ENCODE measurements around the gene ING5.

The ING5 gene

GRCh38 chr2:241678784-241679540 is 22.9 kb upstream of the ING5 start:
- Histone ChIP-seq H3K36me3 (ENCODE audit: control insufficient read depth, insufficient read depth, low read length) (peaks cover 33% of the 10 kb centered on the region), H3K4me3 (replicated peaks; ENCODE audit: low read depth, low read length) (no peak overlapping the region), H3K27me3 (replicated peaks; ENCODE audit: control insufficient read depth, insufficient read depth, low read length) (no peaks in the 10 kb centered on the region)
- DNase-seq (ENCODE audit: extremely low read depth, insufficient read length), result no peak
- TF ChIP-seq CTCF (IDR thresholded peaks at IDR 0.05; ENCODE audit: insufficient read depth, low read length, poor library complexity, severe bottlenecking), result no peak

- H3K36me3 ChIP-seq (ENCODE audit: control insufficient read depth, insufficient read depth, low read length), result peaks cover 31% of the 10 kb centered on the region
- no peak for TF ChIP-seq CTCF (IDR thresholded peaks at IDR 0.05; ENCODE audit: insufficient read depth, low read length, poor library complexity, severe bottlenecking)
- H3K4me3 ChIP-seq (replicated peaks; ENCODE audit: low read depth, low read length), result no peak overlapping the region
- no peaks in the 10 kb centered on the region for H3K27me3 ChIP-seq (replicated peaks; ENCODE audit: control insufficient read depth, insufficient read depth, low read length)
- DNase-seq (ENCODE audit: extremely low read depth, insufficient read length), result no peak
Observed at GRCh38 chr2:241680044-241680443, 21.8 kb upstream of the ING5 start.

- no peak overlapping the region for H3K4me3 ChIP-seq (replicated peaks; ENCODE audit: low read depth, low read length)
- no peak for TF ChIP-seq CTCF (IDR thresholded peaks at IDR 0.05; ENCODE audit: insufficient read depth, low read length, poor library complexity, severe bottlenecking)
- H3K36me3 ChIP-seq (ENCODE audit: control insufficient read depth, insufficient read depth, low read length), result peaks cover 28% of the 10 kb centered on the region
- DNase-seq (ENCODE audit: extremely low read depth, insufficient read length), result no peak
- H3K27me3 ChIP-seq (replicated peaks; ENCODE audit: control insufficient read depth, insufficient read depth, low read length), result no peaks in the 10 kb centered on the region
Observed at GRCh38 chr2:241680827-241681599, 20.8 kb upstream of the ING5 start.

- H3K4me3 ChIP-seq (replicated peaks; ENCODE audit: low read depth, low read length), result peak overlapping the region; percentile 82
- TF ChIP-seq CTCF (IDR thresholded peaks at IDR 0.05; ENCODE audit: insufficient read depth, low read length, poor library complexity, severe bottlenecking), result no peak
- DNase-seq (ENCODE audit: extremely low read depth, insufficient read length), result no peak
- H3K27me3 ChIP-seq (replicated peaks; ENCODE audit: control insufficient read depth, insufficient read depth, low read length), result no peaks in the 10 kb centered on the region
- H3K36me3 ChIP-seq (ENCODE audit: control insufficient read depth, insufficient read depth, low read length), result peaks cover 12% of the 10 kb centered on the region
Observed at GRCh38 chr2:241686324-241686649, 15.6 kb upstream of the ING5 start.

- peak; percentile 98 for DNase-seq (ENCODE audit: extremely low read depth, insufficient read length)
- TF ChIP-seq CTCF (IDR thresholded peaks at IDR 0.05; ENCODE audit: insufficient read depth, low read length, poor library complexity, severe bottlenecking), result no peak
- no peaks in the 10 kb centered on the region for H3K27me3 ChIP-seq (replicated peaks; ENCODE audit: control insufficient read depth, insufficient read depth, low read length)
- peaks cover 12% of the 10 kb centered on the region for H3K36me3 ChIP-seq (ENCODE audit: control insufficient read depth, insufficient read depth, low read length)
- peak within 1 kb of the TSS; percentile 96 for H3K4me3 ChIP-seq (replicated peaks; ENCODE audit: low read depth, low read length)
Observed at GRCh38 chr2:241686650-241687425, 15.0 kb upstream of the ING5 start, which contains the start of gene DTYMK. Gene DTYMK, minus strand, starts transcription at chr2:241686815. Its CDS starts 32 bp downstream, at chr2:241686783.

Data from GM06990 (cell line).